OCI-LY7 (cell line): Measurements from ENCODE around the gene RECK.

Experiments
- CTCF ChIP-seq: fragments of 200-600 bp; sonication (generic); conservative IDR thresholded peaks from 2 replicates; pipeline ENCODE4 v1.5.1; 2014; ENCODE audit warnings: mild to moderate bottlenecking, antibody characterized with exemption, low read length, moderate library complexity, mixed read lengths
- EZH2phosphoT487 ChIP-seq: fragments of 200-600 bp; sonication (generic); IDR thresholded peaks from 2 replicates; pipeline ENCODE4 v1.6.1; 2018; ENCODE audit warnings: low read depth, borderline replicate concordance, mild to moderate bottlenecking, mixed run types, antibody characterized with exemption, low read length, moderate library complexity, mixed read lengths

DNA sequence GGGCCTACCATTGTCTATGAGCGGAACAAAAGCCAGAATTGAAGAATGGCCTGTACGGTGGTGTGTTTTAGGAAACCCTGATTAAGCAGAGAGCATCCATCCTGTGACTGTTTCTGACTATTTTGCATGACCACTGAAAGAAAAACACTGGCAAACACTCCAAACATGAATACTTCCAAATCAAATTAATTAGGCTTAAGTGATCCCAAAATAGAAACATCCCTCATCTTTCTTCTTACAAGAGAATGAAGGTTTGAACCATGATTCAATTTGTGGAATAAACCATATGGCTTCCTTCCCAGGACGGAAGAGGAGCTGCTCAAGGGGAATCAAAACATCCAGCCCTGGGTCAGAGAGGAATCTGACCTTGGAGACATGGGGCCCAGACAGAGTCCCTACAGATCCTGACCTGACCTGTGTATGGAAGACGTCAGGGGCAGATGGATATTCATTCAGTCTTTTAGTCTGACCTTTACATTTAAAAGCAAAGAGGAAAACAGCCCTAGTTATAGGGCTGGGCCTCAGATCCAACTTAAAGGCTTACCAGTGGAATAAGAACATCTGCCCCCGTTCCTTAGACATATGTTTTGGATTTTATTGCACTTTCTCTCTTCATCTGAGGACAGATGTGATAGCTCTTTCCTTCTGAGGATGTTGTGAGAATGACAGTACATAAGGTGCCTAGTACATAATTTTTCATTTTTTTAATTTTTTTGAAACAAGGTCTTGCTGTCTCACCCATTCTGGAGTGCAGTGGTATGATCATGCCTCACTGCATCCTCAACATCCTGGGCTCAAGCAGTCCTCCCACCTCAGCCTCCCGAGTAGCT lies 17.6 kb upstream of the RECK start:
- TF ChIP-seq CTCF (no peak), EZH2phosphoT487 (no peak)
